ENCODE data around the gene HNRNPLL. TPM values are rescaled to one million over a fixed set of nuclear protein-coding genes. Genes with fewer than 3 reads are reported as not detected.

The HNRNPLL gene
- total RNA-seq, 1 donor from 2014 or later, result 29.7 TPM

- Histone ChIP-seq H3K4me3 (ENCODE audit: low read depth, low read length) (peak overlapping the region; percentile 9), H3K36me3 (ENCODE audit: control insufficient read depth, insufficient read depth, low read length) (no peaks in the 10 kb centered on the region), H3K27me3 (ENCODE audit: control insufficient read depth, insufficient read depth, low read length) (no peaks in the 10 kb centered on the region)
- DNase-seq (ENCODE audit: low read depth) (peak; percentile 90), FAIRE-seq (no peak)
- TF ChIP-seq CTCF (IDR thresholded peaks at IDR 0.05; ENCODE audit: insufficient read depth, low read length, severe bottlenecking), result no peak
Measured at GRCh38 chr2:38515155-38516074, 87.3 kb downstream of the HNRNPLL start.

GRCh38 chr2:38514603-38515154 lies 88.0 kb downstream of the HNRNPLL start:
- DNase-seq (ENCODE audit: low read depth) (peak; percentile 40), FAIRE-seq (no peak)
- TF ChIP-seq CTCF (IDR thresholded peaks at IDR 0.05; ENCODE audit: insufficient read depth, low read length, severe bottlenecking), result no peak
- no peak overlapping the region for H3K4me3 ChIP-seq (ENCODE audit: low read depth, low read length)
- H3K36me3 ChIP-seq (ENCODE audit: control insufficient read depth, insufficient read depth, low read length), result no peaks in the 10 kb centered on the region
- no peaks in the 10 kb centered on the region for H3K27me3 ChIP-seq (ENCODE audit: control insufficient read depth, insufficient read depth, low read length)

GRCh38 chr2:38512211-38512610 lies 90.5 kb downstream of the HNRNPLL start:
- Histone ChIP-seq H3K36me3 (ENCODE audit: control insufficient read depth, insufficient read depth, low read length) (no peaks in the 10 kb centered on the region), H3K27me3 (ENCODE audit: control insufficient read depth, insufficient read depth, low read length) (no peaks in the 10 kb centered on the region), H3K4me3 (ENCODE audit: low read depth, low read length) (no peak overlapping the region)
- FAIRE-seq (no peak), DNase-seq (ENCODE audit: low read depth) (no peak)
- no peak for TF ChIP-seq CTCF (IDR thresholded peaks at IDR 0.05; ENCODE audit: insufficient read depth, low read length, severe bottlenecking)

Other genes starting within 250 kb of the HNRNPLL start
- 139 and 163 TPM in 2 replicates for gene ATL2, start 225.7 kb downstream of the HNRNPLL start, total RNA-seq
- 1.6 and 2.0 TPM in 2 replicates for gene GALM, start 63.2 kb upstream of the HNRNPLL start, total RNA-seq
- gene SRSF7, start 148.4 kb upstream of the HNRNPLL start, total RNA-seq, result 115 and 120 TPM in 2 replicates
- gene GEMIN6, start 175.3 kb upstream of the HNRNPLL start, total RNA-seq, result 7.2 and 10.5 TPM in 2 replicates

All from bronchial epithelial cell (primary cell).